Medulla oblongata (tissue), 1 donor: ENCODE results near the gene RAB40A.
"Not testable (repeated sequence)": the region's sequence is repeated elsewhere in the genome, so short reads cannot be mapped to it uniquely, and the experiment has no call there.

Experiments used
- DNase-seq: peaks from one replicate; pipeline ENCODE4 v3.0.0-alpha.2; 2015; ENCODE audit errors: extremely low spot score

RAB40A gene

DNA sequence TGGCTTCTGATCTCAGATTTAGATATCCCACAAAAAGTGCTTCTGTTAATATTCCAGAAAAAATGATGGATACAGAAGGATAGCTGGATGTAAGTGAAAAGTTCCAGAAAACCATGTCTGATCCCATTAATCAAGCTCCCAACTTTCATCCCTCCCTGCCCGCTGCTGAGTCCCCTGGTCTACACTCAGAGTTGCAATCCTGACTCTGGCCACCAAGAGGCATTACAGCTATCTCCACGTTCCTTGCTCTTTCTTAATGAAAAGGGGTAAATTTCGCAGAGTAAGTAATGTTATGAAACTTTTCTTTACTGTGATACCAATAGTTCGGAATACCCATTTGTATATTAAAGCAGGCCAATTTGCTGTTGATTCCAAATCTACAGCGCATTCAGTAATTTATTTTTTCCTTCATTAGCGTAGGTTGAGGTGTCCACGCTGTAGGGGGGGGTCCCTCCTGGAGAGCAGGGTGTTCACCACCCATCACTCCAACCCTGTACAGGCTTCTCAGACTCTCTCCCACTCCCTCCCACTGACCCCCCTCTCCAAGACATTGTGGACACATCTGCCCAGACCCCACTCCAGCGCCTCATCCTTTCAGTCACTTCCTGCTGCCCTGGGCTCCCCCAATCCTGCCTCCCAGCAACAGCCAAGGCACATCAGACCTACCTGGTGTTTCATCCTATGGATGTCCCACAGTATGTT is 55.1 kb downstream of the RAB40A start:
- peak; percentile 53 for DNase-seq

DNA sequence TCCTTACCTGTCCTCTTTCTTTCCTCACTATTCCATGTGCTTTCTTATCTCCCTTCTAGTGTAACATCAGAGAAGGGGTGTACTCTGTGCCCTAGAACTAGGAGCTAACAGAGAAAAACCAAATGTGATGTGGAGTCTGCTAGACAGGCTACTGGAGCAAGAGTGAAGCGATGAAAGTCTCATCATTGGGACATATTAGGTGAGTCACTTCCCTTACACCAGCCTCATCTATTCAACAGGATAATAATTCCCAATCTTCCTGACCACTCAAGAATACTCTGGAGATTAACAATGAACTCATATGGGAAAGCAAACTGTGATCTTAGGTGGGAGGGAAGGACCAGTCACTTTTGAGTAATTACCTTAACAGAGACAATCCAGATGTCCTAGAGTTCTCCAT is 58.1 kb downstream of the RAB40A start:
- DNase-seq, result no peak

DNA sequence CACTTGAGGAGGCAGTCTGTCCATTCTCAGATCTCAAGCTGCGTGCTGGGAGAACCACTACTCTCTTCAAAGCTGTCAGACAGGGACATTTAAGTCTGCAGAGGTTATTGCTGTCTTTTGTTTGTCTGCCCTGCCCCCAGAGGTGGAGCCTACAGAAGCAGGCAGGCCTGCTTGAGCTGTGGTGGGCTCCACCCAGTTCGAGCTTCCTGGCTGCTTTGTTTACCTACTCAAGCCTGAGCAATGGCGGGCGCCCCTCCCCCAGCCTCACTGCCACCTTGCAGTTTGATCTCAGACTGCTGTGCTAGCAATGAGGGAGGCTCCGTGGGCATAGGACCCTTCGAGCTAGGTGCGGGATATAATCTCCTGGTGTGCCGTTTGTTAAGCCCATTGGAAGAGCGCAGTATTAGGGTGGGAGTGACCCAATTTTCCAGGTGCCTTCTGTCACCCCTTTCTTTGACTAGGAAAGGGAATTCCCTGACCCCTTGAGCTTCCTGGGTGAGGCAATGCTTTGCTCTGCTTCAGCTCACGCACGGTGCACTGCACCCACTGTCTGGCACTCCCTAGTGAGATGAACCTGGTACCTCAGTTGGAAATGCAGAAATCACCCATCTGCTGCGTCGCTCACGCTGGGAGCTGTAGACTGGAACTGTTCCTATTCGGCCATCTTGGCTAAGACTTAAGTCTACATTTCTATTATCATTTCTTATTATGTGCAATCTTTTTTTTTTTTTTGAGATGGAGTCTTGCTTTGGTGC is 59.1 kb downstream of the RAB40A start:
- DNase-seq, result not testable (repeated sequence)

DNA sequence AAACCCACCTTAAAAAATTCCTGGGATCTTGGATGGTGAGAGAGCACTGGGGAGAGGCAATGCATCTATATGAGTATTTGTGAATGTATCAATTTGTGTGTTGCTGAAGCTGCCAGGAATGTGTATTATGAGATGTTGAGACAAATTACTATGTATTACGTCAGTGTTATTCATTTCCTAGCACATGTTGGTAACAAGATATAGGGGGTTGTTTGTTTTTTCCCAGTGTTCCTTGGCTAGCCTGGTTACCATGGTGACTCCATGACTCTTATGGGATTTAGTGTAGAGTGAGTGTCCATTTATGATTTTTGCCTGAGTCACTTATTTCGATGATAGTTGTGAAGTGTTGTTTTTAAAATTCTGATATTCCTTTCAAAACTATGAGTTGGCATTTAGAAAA is 65.6 kb downstream of the RAB40A start:
- DNase-seq, result no peak
